Measurements from ENCODE around the gene IFI27.
A peak's percentile ranks its signal among the peaks of the same experiment; 100 is the strongest.

The IFI27 gene

GRCh38 chr14:94077823-94078222 is 32.7 kb upstream of the IFI27 start:
- no peak for DNase-seq (ENCODE audit: low read depth)
- TF ChIP-seq CTCF (IDR thresholded peaks at IDR 0.05; ENCODE audit: low read length, missing control alignments), result no peak
- H3K4me3 ChIP-seq (replicated peaks; ENCODE audit: low read depth, low read length), result no peak overlapping the region

GRCh38 chr14:94079891-94080620 is 30.5 kb upstream of the IFI27 start:
- TF ChIP-seq CTCF (IDR thresholded peaks at IDR 0.05; ENCODE audit: low read length, missing control alignments), result no peak
- peak overlapping the region; percentile 96 for H3K4me3 ChIP-seq (replicated peaks; ENCODE audit: low read depth, low read length)
- peak; percentile 39 for DNase-seq (ENCODE audit: low read depth)

DNA sequence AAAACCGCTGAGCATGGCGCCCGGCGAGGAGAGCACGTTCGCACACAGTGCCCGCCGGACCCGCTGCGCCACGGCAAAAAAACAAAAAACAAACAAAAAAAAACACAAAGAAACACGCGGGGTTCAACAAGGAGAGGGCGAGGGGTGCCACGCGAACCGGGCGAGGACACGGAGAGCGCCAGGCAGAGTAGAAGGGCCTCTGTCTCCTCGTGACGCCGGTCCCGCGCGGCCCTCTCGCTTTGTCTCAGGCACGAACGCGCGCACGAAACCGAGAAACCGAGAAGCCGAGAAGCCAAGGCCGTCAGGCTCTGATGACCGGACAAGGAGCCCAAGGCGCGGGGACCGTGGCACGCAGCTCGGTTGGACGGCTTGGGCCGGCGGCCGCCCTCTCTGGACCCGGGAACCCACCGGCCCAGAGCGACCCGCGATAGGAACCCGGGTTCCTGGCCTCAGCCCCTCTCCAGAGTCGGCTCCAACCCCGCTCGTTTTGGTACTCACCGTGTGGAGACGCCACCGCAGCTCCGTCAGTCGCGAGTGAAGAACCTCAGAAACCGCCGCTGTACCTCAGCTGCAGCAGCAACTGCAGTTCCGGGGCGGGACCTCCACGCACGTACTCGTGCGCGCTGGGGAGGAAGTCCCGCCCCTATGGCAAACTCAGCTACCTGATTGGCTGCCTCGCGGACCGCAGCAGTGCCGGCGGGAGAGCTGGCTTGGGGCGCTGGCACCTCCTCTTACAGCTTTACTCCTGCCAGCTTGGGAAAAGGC is 29.7 kb upstream of the IFI27 start, which contains the start of the genes DDX24 and IFI27L1:
Gene DDX24 (minus strand): TSS at position 582 of the 765 bp plus-strand sequence. CDS start 1,460 bp downstream, outside the sequence.
Gene IFI27L1 (plus strand): TSS at position 690 of the 765 bp plus-strand sequence. CDS start 15,628 bp downstream, outside the sequence.
- no peak for TF ChIP-seq CTCF (IDR thresholded peaks at IDR 0.05; ENCODE audit: low read length, missing control alignments)
- peak; percentile 95 for DNase-seq (ENCODE audit: low read depth)
- peak within 1 kb of the TSS; percentile 96 for H3K4me3 ChIP-seq (replicated peaks; ENCODE audit: low read depth, low read length)

DNA sequence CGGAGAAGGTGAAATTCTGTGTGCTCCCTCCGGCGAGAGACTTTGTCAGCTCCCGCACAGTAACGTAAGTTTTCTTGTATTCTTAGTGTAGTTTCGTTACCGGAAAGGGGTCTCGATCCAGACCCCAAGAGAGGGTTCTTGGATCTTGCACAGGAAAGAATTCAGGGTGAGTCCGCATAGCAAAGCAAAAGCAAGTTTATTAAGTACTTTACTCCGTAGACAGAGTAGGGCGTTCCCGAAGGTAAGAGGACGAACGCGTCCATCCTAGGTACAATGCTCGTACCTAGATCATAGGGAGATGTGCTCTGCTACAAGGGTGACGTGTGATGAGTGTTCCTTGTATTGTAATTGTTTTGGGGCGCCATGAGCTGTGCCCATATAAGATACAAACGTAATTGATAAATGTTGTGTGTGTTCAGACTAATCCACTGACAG is 29.1 kb upstream of the IFI27 start:
- DNase-seq (ENCODE audit: low read depth), result no peak
- no peak for TF ChIP-seq CTCF (IDR thresholded peaks at IDR 0.05; ENCODE audit: low read length, missing control alignments)
- H3K4me3 ChIP-seq (replicated peaks; ENCODE audit: low read depth, low read length), result peak overlapping the region; percentile 96

DNA sequence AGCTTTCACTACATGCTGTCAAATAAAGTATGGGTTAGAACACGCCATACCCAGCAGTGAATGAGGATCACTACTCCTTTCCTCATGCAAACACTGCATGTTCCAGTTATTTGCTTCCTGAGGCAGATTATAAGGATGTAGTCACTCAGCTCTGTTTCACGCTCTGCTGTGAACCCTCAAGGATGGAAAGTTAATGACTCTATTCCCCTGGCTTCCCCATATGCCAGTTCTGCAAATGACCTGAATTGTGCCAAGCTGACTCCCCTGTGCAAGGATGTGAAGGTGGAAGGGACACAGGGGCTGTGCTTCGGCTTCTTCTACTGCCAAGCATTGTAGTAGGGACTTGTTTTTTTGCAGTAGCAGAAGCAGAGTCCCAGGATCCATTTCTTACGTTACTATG is 22.6 kb upstream of the IFI27 start:
- TF ChIP-seq CTCF (IDR thresholded peaks at IDR 0.05; ENCODE audit: low read length, missing control alignments), result no peak
- DNase-seq (ENCODE audit: low read depth), result no peak

GRCh38 chr14:94088516-94088915 is 22.0 kb upstream of the IFI27 start:
- no peak overlapping the region for H3K4me3 ChIP-seq (replicated peaks; ENCODE audit: low read depth, low read length)
- TF ChIP-seq CTCF (IDR thresholded peaks at IDR 0.05; ENCODE audit: low read length, missing control alignments), result no peak
- DNase-seq (ENCODE audit: low read depth), result peak; percentile 21

More for the DNA sequence above, 22.6 kb upstream of the IFI27 start:
- no peak overlapping the region for H3K4me3 ChIP-seq (replicated peaks; ENCODE audit: low read depth, low read length)
